SJCRH30 (cell line): ENCODE data around the gene LSAMP. TPM values are rescaled to one million over a fixed set of nuclear protein-coding genes. Genes with fewer than 3 reads are reported as not detected.
"Not testable (repeated sequence)": the region's sequence is repeated elsewhere in the genome, so short reads cannot be mapped to it uniquely, and the experiment has no call there.

Experiments used
- DNase-seq, 2 experiments: peaks; one replicate each; pipeline ENCODE4 v3.0.0-alpha.2; 2015 to 2020
- H3K27ac ChIP-seq: fragments of 250-450 bp; sonication (Bioruptor Pico); 2 replicates; pipeline ENCODE4 v1.5.1; 2020; ENCODE audit warnings: mild to moderate bottlenecking, moderate library complexity
- H3K27me3 ChIP-seq: fragments of 250-450 bp; sonication (Bioruptor Pico); 2 replicates; pipeline ENCODE4 v1.5.1; 2020; ENCODE audit warnings: mild to moderate bottlenecking, moderate library complexity
- H3K36me3 ChIP-seq: fragments of 250-450 bp; sonication (Bioruptor Pico); 2 replicates; pipeline ENCODE4 v1.5.1; 2020; ENCODE audit warnings: mild to moderate bottlenecking, moderate library complexity
- H3K4me1 ChIP-seq: fragments of 250-450 bp; sonication (Bioruptor Pico); 2 replicates; pipeline ENCODE4 v1.5.1; 2020; ENCODE audit warnings: mild to moderate bottlenecking, moderate library complexity
- H3K4me3 ChIP-seq: fragments of 250-450 bp; sonication (Bioruptor Pico); 2 replicates; pipeline ENCODE4 v1.5.1; 2020; ENCODE audit warnings: mild to moderate bottlenecking, moderate library complexity
- H3K9me3 ChIP-seq: fragments of 250-450 bp; sonication (Bioruptor Pico); replicated peaks from 2 replicates; pipeline ENCODE4 v1.5.1; 2020; ENCODE audit warnings: mild to moderate bottlenecking, moderate library complexity
- total RNA-seq: library from RNA; depleted of rRNA; stranded (reverse); fragments of >200 nt; shearing (Covaris generic); gene quantifications from 2 replicates; pipeline ENCODE4 v1.2.3, GENCODE V29; 2014

LSAMP gene
- total RNA-seq, 1 experiment from 2014 or later: 0.02 TPM

GRCh38 chr3:115800065-115800464 lies 645.2 kb downstream of the LSAMP start:
- not testable (repeated sequence) for H3K27me3 ChIP-seq, DNase-seq, H3K4me3 ChIP-seq, H3K36me3 ChIP-seq, H3K27ac ChIP-seq, H3K9me3 ChIP-seq, H3K4me1 ChIP-seq

DNA sequence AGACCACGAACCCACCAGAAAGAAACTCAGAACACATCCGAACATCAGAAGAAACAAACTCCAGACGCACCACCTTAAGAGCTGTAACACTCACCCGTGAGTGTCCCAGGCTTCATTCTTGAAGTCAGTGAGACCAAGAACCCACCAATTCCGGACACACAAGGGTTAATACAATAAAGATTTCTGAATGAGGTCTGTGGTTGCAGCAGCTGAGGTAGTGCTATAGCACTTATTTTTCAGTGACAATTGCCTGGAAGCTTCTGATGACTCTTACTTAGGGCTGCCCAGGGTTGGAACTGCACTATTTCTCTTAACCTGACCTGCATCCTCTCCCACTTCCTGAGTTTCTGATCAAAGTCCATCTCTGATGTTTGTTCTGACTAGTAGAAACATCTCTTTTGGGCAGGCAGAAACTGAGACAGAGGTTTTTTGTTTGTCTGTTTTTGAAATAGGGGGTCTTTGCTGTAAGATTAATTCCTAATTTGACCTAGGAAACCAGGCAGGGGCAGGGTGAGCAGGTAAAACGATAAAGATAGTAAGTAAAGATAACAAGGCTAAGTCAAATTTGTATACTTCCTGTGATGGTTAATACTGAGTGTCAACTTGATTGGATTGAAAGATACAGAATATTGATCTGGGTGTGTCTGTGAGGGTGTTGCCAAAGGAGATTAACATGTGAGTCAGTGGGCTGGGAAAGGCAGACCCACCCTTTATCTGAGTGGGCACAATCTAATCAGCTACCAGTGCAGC lies 652.9 kb downstream of the LSAMP start:
- H3K4me1 ChIP-seq: peaks cover 3% of the 10 kb centered on the region; the same call in 1 of the 2 replicates
- H3K9me3 ChIP-seq: no peaks in the 10 kb centered on the region
- H3K36me3 ChIP-seq: no peaks in the 10 kb centered on the region
- no peak overlapping the region for H3K27ac ChIP-seq
- no peaks in the 10 kb centered on the region for H3K27me3 ChIP-seq
- DNase-seq: peak in 1 of 2 experiments; percentile 36
- no peak overlapping the region for H3K4me3 ChIP-seq

- not testable (repeated sequence) for H3K36me3 ChIP-seq, H3K27ac ChIP-seq, H3K27me3 ChIP-seq, DNase-seq, H3K4me3 ChIP-seq, H3K9me3 ChIP-seq, H3K4me1 ChIP-seq
Observed at GRCh38 chr3:115791271-115792153, 653.8 kb downstream of the LSAMP start.

DNA sequence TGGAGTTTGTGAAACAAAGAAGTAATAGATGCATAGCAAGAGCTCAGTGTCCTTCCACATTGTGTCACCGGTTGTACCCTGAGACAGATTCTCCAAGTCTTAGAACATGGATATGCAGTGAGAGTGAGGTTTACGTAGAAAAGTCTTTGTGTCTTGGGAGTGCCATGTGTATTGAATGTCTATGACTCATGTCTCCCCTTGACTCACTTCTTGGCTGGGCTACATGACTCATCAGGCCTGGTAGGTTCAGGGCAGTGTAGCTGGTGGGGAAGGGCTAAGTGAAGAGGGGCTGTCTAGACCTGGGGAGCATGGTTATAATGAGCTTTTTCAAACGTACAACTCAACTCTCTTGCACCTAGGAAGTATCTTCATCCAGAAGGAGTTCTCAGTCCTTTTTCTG lies 654.5 kb downstream of the LSAMP start:
- Histone ChIP-seq H3K36me3 (no peaks in the 10 kb centered on the region), H3K27me3 (no peaks in the 10 kb centered on the region), H3K9me3 (no peaks in the 10 kb centered on the region), H3K27ac (peak overlapping the region; percentile 28), H3K4me1 (peaks cover 3% of the 10 kb centered on the region; the same call in 1 of the 2 replicates), H3K4me3 (no peak overlapping the region)
- DNase-seq: peak; percentile 53 to 60

GRCh38 chr3:115789481-115789880 lies 655.8 kb downstream of the LSAMP start:
- Histone ChIP-seq H3K4me3 (no peak overlapping the region), H3K4me1 (peaks cover 5% of the 10 kb centered on the region; the same call in 1 of the 2 replicates), H3K9me3 (no peaks in the 10 kb centered on the region), H3K27ac (no peak overlapping the region), H3K27me3 (no peaks in the 10 kb centered on the region), H3K36me3 (no peaks in the 10 kb centered on the region)
- DNase-seq: no peak

DNA sequence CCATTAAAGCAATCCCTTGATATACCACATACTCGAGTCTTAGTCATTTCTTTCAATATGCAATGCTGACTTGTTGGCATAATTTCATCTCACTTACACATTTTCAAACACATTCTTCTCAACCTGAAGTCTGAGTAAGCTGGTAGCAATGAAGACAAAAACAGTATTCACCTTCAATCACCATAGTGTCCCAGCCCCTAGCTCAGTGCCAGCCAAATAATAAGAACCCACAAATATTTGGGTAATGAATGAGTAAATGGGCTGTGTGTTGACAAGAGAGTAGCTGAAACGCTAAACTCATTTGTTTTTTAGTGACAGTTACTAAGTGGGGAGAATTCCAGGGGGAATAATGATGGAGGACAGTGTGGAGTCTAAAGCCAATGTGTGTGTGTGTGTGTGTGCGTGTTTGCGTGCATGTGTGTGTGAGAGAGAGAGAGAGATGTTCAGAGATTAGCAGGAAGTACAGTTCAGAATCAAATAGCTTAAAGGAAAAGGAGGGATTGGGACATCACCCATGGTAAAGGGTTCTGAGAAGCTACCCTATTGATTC lies 656.3 kb downstream of the LSAMP start:
- Histone ChIP-seq H3K27me3 (no peaks in the 10 kb centered on the region), H3K9me3 (no peaks in the 10 kb centered on the region), H3K4me3 (no peak overlapping the region), H3K36me3 (no peaks in the 10 kb centered on the region), H3K27ac (peak overlapping the region; percentile 38), H3K4me1 (peaks cover 5% of the 10 kb centered on the region; the same call in 1 of the 2 replicates)
- no peak for DNase-seq

- Histone ChIP-seq H3K27me3 (no peaks in the 10 kb centered on the region), H3K4me3 (no peak overlapping the region), H3K4me1 (peaks cover 9% of the 10 kb centered on the region), H3K27ac (no peak overlapping the region), H3K36me3 (no peaks in the 10 kb centered on the region), H3K9me3 (no peaks in the 10 kb centered on the region)
- DNase-seq: no peak
Observed at GRCh38 chr3:115787818-115788217, 657.5 kb downstream of the LSAMP start.

- Histone ChIP-seq H3K27ac (no peak overlapping the region), H3K27me3 (no peaks in the 10 kb centered on the region), H3K4me3 (no peak overlapping the region), H3K36me3 (no peaks in the 10 kb centered on the region), H3K9me3 (no peaks in the 10 kb centered on the region), H3K4me1 (peaks cover 9% of the 10 kb centered on the region; the same call in 1 of the 2 replicates)
- no peak for DNase-seq
Observed at GRCh38 chr3:115785782-115786181, 659.5 kb downstream of the LSAMP start.

- H3K4me3 ChIP-seq: peak overlapping the region; percentile 62
- no peak for DNase-seq
Observed at GRCh38 chr3:115784739-115785536, 660.3 kb downstream of the LSAMP start.

GRCh38 chr3:115783938-115784738 lies 661.1 kb downstream of the LSAMP start:
- H3K4me3 ChIP-seq: peak overlapping the region; percentile 62
- H3K27me3 ChIP-seq: no peaks in the 10 kb centered on the region
- peaks cover 6% of the 10 kb centered on the region; the same call in 1 of the 2 replicates for H3K4me1 ChIP-seq
- H3K36me3 ChIP-seq: no peaks in the 10 kb centered on the region
- peak overlapping the region; percentile 69 for H3K27ac ChIP-seq
- DNase-seq: peak; percentile 91 to 92
- H3K9me3 ChIP-seq: no peaks in the 10 kb centered on the region

More at GRCh38 chr3:115784739-115785536, 660.3 kb downstream of the LSAMP start:
- H3K4me1 ChIP-seq: peaks cover 6% of the 10 kb centered on the region; the same call in 1 of the 2 replicates
- no peaks in the 10 kb centered on the region for H3K9me3 ChIP-seq
- H3K36me3 ChIP-seq: no peaks in the 10 kb centered on the region
- no peaks in the 10 kb centered on the region for H3K27me3 ChIP-seq
- H3K27ac ChIP-seq: no peak overlapping the region

DNA sequence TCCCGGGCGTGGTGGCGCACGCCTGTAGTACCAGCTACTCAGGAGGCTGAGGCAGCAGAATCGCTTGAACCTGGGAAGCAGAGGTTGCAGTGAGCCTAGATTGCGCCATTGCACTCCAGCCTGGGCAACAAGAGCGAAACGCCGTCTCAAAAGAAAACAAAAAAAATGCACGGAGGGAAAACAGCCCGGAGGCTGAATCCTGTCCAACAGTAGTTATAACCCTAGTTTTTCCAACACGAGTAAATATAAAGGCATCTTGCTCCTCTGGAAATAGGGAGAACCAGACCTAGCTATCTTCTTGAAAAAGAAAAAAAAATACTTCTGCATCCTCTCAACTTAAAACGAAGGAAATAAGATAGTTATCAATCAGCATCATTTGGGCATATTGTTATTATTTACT lies 661.9 kb downstream of the LSAMP start:
- not testable (repeated sequence) for H3K9me3 ChIP-seq, H3K36me3 ChIP-seq

GRCh38 chr3:115779011-115779410 lies 666.3 kb downstream of the LSAMP start:
- no peak for DNase-seq
- Histone ChIP-seq H3K36me3 (no peaks in the 10 kb centered on the region), H3K4me3 (no peak overlapping the region), H3K27ac (no peak overlapping the region), H3K27me3 (no peaks in the 10 kb centered on the region), H3K4me1 (peaks cover 4% of the 10 kb centered on the region; the same call in 1 of the 2 replicates), H3K9me3 (no peaks in the 10 kb centered on the region)

More for the DNA sequence above, 661.9 kb downstream of the LSAMP start:
- H3K4me1 ChIP-seq, H3K27me3 ChIP-seq, H3K27ac ChIP-seq, DNase-seq: not testable (repeated sequence)
- peak overlapping the region; percentile 62 for H3K4me3 ChIP-seq

GRCh38 chr3:115772951-115773350 lies 672.3 kb downstream of the LSAMP start:
- Histone ChIP-seq H3K9me3 (no peaks in the 10 kb centered on the region), H3K27me3 (peaks cover 3% of the 10 kb centered on the region; the same call in 1 of the 2 replicates)
- DNase-seq: no peak

More at GRCh38 chr3:115772951-115773350, 672.3 kb downstream of the LSAMP start:
- H3K4me1 ChIP-seq: no peaks in the 10 kb centered on the region
- H3K4me3 ChIP-seq: no peak overlapping the region
- no peak overlapping the region for H3K27ac ChIP-seq
- no peaks in the 10 kb centered on the region for H3K36me3 ChIP-seq
